Suprapubic skin (tissue), 3 donors: ENCODE data around the gene UFSP1.
"Not testable (repeated sequence)": the region's sequence is repeated elsewhere in the genome, so short reads cannot be mapped to it uniquely, and the experiment has no call there.

Experiments used
- CTCF ChIP-seq, 2 donors: fragments of 200-600 bp in 1 of 2; fragments of 450-650 bp in 1 of 2; sonication (generic) in 1 of 2; IDR thresholded peaks; one replicate each; pipeline ENCODE4 v1.5.1; 2016 to 2019; ENCODE audit warnings: antibody characterized with exemption in 2 of 2, mild to moderate bottlenecking in 1 of 2, moderate library complexity in 1 of 2
- POLR2AphosphoS5 ChIP-seq, 3 donors: sonication (generic); formaldehyde crosslinking; IDR thresholded peaks; one replicate each; pipeline ENCODE4 v1.6.1; 2017; ENCODE audit warnings: antibody characterized with exemption in 3 of 3

GRCh38 chr7:100910443-100910842 lies 20.9 kb upstream of the UFSP1 start:
- TF ChIP-seq CTCF, POLR2AphosphoS5 (IDR thresholded peaks at IDR 0.05): not testable (repeated sequence)
